Dermis microvascular lymphatic vessel endothelial cell (primary cell): Measurements from ENCODE around the gene IL22RA1. TPM values are rescaled to one million over a fixed set of nuclear protein-coding genes. Genes with fewer than 3 reads are reported as not detected.
A peak's percentile ranks its signal among the peaks of the same experiment; 100 is the strongest.

Experiments
- DNase-seq, 2 donors: peaks; one replicate each; pipeline versions ENCODE4 v3.0.0 to v3.0.0-alpha.2; 2010; ENCODE audit warnings: low read depth in 2 of 2
- total RNA-seq: library from RNA; depleted of rRNA; stranded (reverse); fragments of >200 nt; gene quantifications from 2 replicates; pipeline ENCODE4 v1.2.1, GENCODE V29; 2014

The IL22RA1 gene
- total RNA-seq, 1 donor from 2014 or later: not detected

DNA sequence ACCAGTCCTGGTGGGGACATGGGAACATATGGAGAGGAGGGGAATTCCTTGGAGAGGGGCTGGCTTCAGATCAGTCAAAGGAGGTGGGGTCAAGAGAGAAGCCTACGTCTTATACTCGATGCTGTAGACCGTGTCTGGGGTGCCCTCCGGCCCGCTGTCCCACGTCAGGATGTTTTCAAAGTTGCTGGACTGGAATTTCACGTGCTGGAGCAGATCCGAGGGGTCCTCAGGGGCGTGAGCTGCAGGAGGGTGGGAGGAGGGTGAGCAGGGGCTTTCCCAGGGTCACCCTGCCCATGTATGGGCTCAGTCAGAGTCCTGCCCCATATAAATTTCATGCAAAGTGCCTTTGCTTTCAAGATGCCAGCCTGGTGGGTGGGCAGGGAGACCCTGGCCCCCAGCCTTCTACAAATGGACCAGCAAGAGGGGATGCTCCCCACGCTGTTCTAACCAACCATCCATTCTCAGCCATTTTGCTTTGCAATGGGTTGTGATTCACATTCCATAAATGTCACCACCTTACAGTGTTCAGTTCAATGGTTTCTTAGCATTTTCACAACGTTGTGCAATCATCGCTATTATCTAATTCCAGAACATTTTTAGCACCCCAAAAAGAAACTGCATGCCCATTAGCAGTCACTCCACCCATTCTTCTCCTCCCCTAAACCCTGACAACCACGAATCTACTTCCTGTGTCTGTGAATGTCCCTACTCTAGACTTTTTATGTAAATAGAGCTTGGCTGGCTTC lies 4.3 kb downstream of the IL22RA1 start:
- no peak for DNase-seq

DNA sequence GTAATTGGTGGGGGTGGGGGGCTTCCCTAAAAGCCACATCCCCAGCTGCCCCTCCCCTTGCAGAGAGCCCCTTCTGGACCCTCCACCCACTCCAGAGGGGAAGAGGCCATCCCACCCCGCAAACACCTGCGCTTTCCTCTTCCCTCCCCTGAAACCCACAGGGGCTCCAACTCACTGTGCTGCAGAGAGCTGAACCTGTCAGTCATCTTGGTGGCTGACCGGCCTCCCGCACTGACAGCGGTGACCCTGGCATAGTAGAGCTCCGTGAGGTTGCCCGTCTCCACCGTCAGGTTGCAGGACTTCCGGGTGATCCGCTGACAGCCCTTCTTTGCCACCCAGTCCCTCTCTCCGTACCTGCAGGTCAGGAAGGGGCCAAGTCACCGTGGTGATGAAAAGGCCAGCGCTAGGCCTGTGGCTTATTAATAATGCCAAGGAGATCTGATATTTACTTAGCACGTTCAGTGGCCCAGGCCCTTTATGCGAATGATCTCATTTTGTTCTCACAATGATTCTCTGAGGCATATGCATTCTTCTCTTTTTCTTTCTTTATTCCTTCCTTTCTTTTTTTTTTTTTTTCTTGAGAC lies 5.9 kb downstream of the IL22RA1 start:
- DNase-seq: no peak

DNA sequence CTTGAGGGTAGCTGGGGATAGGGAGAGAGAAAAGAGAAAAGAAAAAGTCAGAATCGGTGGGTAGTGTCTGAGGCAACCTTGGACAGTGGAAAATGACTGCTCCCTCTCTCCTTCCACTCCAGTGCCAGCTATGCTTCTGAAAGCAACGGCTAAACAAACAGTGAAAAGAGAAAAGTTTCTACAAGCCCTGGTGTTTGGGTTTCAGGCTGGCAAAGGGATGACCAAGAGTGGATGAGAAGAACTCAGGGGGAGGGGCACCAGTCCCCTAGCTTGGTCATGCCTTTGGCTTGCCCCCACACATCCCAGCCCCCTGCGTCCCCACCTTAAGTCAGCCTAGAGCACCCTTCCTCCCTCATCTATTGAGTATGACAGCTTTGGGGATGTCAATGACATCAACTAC lies 8.6 kb downstream of the IL22RA1 start:
- DNase-seq: no peak

DNA sequence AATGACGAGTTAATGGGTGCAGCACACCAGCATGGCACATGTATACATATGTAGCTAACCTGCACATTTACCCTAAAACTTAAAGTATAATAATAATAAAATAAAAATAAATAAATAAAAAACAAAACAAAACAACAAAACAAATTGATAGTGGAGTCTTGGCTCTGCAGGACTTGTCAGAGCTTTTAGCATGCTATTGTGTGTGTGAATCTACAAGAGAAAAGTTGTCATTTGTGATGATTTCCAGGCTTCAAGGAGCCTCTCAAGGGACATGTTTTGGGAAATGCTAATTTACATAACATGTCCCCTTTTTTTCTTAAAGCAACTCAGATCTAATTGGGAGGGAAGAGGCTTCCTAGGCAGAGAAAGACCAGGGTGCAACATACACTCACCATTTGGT lies 9.1 kb downstream of the IL22RA1 start:
- DNase-seq: no peak

DNA sequence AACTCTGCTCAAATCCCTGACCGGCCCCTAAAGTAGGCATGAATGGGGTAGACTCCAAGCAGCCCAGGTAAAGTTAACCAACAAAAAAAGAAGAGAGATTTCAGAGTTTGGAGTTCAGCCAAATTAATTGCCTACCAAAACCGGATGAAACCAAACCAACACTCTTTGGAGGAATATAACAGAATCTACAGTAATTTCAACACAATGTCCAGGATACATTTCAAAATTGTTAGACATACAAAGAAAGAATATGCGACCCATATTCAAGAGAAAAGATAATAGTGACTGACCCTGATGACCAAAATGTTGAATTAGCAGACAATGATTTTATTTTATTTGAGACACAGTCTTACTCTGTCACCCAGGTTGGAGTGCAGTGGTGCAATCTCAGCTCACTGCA lies 12.6 kb downstream of the IL22RA1 start:
- no peak for DNase-seq

DNA sequence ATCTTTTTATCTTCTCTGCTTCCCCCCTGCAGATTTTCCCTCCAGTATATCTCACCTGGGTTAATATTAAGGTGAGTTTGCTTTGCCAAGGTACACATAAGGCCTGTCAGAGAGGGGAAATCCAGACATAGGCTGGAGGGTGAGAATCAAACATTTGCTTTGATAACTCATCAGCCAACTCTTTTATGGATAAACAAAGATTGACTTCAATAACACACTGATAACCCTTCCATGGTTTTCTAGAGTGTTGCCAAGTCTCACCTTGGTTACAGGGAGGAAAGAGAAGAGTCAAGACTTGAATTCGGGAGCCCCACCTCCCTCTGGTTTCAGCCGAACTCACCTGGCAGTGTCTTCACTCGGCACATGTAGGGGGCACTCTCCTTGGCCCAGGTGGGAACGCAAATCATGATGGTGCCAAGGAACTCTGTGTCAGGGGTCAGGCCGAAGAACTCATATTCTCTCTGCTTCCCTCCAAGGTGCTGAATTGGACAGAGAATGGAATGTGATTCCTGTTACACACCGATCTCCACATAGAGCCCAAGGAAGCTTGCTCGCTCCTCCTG lies 15.1 kb downstream of the IL22RA1 start:
- DNase-seq: no peak

DNA sequence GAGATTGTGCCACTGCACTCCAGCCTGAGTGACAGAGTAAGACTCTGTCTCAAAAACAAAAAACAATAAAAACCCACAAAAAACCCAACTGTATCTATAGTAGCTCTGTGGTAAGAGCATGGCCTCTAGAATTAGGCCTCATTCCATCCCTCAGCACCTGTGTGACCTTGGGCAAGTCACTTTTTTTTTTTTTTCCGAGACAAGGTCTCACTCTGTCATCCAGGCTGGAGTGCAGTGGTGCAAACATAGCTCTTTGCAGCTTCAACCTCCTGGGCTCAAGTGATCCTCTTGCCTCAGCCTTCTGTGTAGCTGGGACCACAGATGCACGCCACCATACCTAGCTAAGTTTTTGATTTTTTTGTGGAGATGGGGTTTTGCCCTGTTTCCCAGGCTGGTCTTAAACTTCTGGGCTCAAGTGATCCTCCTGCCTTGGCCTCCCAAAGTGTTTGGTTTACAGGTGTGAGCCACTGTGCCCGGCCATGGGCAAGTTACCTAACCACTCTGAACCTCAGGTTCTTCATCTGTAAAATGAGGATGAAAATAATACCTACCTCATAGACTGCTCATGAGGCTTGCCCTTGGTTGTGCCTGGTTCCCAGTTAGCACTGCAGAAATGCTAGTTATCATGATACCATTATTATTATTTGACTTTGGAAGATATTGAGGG lies 15.7 kb downstream of the IL22RA1 start:
- no peak for DNase-seq

DNA sequence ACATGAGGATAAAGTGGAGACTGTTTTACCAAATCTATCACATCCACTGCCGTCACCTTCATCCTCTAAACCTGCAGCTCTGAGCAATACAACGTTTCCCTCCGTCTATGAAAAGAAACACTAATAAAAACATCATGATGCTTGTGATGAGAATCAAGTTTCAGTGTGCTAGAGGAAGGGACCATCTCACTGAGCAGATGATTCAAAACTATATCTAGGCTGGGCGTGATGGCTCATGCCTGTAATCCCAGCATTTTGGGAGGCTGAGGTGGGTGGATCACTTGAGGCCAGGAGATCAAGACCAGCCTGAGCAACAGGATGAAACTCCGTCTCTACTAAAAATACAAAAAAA lies 16.3 kb downstream of the IL22RA1 start:
- DNase-seq: no peak

DNA sequence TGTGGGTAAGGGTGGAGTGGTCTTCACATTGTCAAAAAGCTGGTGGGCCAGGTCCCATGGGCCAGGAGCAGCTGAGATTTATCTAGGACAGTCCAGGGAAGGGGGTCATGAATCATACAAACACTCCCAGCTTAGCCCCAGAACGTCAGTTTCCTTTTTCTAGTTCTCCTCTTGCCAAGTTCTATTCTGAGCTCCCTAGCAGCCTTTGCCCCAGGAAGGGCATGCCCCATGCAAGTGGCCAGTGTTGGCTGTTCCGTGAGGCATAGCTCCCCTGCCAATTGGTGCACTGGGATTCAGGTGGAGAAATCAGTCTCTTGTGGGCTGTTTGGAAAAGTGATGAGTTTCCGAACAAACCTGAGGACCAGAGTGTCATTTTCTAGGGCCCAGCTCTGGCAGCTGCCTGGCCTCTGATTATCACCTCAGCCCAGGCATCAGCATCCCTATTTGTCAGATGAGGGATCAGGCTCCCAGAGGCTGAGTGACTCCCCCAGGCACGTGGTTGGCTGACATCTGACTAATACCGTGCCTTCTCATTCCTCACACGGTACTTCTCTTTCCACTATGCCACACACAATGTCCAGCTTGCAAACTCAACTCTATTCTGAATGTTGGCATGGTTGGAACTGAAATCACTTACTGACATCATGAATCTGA lies 16.8 kb downstream of the IL22RA1 start:
- peak in 1 of 2 donors; percentile 17 for DNase-seq

DNA sequence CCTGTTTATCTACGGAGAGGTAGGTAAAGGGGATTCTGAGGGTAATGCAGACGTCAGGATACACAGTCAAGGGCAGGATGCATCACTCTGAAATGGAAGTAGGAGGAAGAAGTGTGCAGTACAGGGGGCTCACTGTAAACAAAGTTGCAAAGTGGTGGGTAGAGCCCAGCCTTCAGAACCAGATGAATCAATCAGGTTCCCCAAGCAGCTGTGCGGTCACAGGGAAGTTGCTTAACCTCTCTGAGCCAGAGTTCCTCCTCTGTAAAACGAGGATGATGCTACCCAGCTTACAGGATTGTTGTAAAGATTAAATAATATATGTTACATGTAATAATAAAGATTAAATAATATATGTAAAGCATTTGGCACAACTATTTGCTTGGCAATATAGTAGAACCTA lies 17.5 kb downstream of the IL22RA1 start:
- DNase-seq: no peak

DNA sequence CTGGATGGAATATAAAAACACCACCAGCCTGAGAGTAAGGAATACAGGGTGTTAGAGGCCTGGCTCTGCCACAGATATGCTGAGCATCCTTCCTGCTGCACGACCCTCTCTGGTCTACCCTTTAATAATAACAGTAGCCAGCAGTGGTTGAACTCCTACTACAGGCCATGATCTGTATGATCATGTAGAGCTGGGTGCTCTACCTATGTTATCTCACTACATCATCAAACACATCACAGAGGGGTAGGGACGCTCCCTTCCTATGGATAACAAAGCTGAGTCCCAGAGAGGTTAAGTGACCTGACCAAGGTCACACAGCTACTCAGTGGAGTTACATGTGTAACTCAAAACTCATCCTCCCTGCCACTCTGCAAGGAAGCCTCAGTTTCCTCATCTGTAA lies 18.0 kb downstream of the IL22RA1 start:
- DNase-seq: no peak

DNA sequence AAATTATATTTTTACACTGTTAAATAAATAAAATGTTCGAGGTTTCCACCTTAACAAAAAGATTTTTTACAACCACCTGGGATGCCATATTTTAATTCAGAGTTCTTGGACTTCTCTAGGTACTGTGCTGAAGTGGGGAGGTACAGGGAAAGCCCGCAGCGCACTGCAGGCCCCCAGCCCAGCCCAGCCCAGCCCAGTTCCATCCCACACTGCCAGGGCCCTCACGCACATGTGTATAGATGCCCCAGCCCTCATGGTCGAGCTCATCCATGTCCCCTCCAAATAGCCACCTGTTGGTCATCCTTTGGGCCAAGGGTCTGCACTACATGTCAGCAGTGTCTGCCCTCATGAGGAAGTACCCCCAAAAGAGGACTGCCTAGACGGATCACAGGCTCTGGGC lies 19.3 kb downstream of the IL22RA1 start:
- DNase-seq: no peak

DNA sequence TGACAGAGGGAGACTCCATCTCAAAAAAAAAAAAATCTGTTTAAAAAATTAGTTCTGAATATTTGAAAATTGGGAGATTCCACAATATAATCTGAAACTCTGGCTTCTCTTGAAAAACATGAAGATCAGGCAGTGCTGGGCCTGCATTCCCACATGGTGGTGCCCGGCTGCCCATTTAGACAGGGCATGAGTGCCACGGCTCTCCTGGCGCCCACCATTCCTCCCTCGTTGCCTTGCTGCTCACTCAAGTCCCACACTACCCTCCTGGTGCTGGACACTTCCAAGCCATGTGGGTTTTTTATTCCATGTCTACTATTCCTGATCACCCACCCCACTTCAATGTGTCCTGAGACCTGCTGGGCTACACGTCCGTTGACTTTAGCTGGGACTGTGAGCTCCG lies 20.2 kb downstream of the IL22RA1 start:
- DNase-seq: no peak

DNA sequence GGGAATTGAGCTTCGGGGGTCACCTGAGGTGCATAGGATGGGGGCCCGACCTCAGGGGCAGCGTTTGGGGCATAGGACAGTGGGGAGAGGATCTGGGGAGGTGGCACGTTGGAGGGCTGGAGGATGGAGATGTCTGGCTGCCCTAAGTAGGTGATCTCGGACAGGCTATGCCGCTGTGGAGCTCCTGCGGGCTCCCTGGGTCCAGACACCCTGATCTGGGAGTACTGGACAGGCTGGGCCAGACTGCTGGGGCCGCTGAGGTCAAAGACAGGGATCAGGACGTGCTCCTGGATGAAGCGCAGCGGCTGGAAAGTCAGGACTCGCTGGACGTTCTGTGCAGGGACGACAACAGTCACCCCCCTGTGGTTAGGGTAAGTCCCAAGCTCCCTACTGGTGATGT lies 21.5 kb downstream of the IL22RA1 start:
- DNase-seq: no peak

DNA sequence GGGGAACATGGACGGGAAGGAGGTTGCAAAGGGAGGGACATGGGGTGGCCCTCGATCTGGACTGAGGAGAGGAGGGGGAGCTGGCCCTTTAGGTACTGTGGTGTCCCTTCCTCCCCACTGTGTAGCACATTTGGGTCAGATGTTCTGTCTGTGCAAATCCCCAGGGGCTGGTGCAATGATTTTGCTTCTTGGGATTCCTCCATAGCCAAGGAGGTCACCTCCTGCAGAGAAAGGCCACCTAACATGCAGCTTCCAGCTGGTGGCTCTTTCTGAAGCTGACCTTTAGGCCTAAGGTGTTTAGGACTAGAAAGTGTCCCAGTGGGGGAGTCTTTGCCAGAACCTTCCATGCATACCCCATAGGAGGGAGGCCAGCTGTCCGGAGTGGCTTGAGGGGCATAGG lies 22.0 kb downstream of the IL22RA1 start:
- no peak for DNase-seq

DNA sequence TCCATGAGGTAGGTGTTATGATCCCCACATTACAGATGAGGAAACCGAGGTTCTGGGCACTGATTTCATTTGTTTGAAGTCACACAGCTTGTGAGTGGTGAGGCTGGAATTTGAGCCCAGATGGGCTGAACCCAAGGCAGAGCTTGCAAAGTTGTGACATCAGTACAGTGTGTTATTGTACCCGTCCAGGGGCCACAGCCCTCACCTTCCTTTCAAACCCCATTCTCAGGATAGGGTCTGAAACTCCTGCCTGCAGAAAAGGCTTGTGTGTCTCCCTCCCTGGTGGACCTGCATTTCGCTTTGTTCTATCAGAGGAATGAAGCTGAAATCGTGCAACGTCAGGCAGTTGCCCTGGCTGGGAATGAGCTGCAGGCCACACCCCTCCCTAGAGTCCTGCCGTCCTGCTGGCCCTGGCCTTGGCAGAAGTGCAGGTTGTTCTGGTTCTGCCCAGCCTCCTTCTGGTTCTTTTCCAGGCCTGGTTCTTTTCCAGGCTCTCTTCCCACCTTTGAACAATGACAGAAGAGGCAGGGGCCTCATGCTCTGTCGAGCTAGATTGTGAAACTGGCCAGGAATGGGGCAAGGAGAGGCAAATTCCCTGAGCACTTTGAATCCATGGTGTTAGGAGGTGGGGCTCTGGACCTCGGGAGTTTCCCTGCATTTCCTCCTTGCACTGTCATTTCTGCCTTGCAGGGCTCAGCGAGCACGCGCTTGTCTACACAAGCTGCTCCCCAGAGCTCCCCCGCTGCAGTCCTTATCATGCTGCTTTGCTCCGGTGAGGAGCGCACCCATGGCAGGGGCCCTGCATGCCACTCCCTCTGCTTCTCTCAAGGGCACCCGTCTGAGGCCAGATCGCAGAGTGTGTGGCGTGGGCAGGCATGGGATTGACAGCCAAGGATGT lies 22.8 kb downstream of the IL22RA1 start:
- no peak for DNase-seq

DNA sequence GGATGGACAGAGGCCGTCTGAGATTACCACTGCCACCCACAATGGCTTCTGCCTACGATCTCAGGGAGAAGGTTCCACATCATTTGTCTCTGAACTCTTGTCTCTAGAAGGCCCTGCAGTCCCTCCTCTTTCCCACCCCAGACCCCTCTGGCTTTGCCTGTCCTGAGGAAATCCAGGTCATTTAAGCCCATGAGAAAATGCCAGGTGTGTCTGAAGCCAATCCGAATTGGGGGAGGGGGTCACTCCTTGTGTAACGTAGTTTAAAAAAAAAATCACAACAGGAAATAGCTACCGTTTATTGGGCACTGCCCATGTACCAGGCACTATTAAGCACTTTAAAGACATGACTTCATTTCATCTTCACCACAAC lies 23.5 kb downstream of the IL22RA1 start:
- no peak for DNase-seq

DNA sequence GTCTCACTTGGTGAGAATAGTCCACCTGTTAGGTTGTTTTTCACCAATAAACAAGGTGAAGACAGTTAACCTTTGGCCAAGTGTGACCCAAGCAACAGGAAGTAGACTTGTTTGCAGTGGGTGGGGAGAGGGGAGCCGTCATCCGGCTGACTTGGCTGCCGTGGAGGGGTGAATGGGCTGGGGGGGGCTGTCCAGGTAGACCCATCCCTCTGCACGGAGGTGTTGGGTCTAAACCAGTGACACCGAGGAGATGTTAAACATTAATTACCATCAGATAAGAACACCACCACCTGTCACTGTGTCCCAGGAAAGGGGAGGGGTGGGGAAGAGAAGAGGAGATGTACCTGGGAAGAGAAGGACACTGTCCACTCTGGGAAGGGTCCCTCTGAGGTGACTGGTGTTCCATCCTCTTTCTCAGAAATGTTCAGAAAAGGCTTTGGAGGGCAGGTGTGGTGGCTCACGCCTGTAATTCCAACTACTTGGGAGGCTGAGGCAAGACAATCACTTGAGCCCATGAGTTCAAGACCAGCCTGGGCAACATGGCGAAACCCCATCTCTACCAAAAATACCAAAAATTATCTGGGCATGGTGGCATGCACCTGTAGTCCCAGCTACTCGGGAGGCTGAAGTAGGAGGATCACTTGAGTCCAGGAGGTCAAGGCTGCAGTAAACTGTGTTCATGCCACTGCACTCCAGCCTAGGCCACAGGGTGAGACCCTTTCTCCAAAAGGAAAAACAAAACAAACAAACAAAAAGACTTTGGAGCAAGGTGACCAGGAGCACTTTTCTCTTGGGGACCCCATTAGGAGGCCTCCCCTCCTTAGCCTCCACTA lies 24.3 kb downstream of the IL22RA1 start:
- DNase-seq: no peak

DNA sequence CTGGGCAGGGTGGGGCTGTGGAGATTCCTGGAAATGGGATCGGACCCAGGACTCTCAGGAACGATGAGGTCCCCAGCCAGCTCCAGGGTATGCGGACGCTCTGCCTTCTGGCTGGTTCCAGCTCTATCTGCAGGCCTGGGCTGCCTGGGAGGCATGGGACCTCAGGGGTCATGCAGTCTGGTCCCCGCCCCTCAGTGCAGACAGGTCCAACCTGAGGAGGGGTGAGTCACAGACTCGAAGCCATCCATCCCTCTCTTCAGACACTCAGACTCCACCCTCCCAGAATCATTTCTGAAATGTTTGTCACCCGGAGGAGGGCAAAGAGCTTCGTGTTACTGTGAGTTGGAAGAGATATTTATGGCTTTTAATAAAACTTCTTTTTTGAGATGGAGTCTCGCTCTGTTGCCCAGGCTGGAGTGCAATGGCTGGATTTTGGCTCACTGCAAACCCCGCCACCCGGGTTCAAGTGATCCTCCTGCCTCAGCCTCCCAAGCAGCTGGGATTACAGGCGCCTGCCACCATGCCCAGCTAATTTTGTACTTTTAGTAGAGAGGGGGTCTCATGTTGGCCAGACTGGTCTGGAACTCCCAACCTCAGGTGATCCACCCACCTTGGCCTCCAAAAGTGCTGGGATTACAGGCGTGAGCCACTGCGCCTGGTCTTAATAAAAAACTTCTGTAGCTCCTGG lies 25.1 kb downstream of the IL22RA1 start:
- no peak for DNase-seq

DNA sequence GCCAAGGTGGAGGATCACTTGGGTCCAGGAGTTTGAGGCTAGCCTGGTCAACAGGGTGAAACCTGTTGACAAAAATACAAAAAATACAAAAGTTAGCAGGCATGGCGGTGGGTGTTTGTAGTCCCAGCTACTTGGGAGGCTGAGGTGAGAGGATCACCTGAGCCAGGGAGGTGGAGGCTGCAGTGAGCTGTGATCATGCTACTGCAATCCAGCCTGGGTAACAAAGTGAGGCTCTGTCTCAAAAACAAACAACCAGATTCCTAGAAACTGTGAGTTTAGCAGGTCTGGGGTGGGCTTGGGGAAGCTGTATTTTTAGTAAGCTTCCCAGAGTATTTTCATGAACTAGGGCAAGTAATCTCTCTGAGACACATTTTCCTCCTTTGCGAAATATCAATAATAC lies 25.8 kb downstream of the IL22RA1 start:
- DNase-seq: no peak
